H7 (cell line): ENCODE measurements around the gene AGBL1. TPM values are rescaled to one million over a fixed set of nuclear protein-coding genes. Genes with fewer than 3 reads are reported as not detected.
"Not testable (repeated sequence)": the region's sequence is repeated elsewhere in the genome, so short reads cannot be mapped to it uniquely, and the experiment has no call there.

ENCODE experiments used
- DNase-seq: peaks from one replicate; pipeline ENCODE4 v3.0.0; 2012
- H3K27me3 ChIP-seq: 2 replicates; pipeline ENCODE4 v1.6.0; 2011; ENCODE audit warnings: mild to moderate bottlenecking, low read length; ENCODE audit not compliant: control insufficient read depth, insufficient read depth
- H3K36me3 ChIP-seq: replicated peaks from 2 replicates; pipeline ENCODE4 v1.5.1; 2011; ENCODE audit warnings: low read length; ENCODE audit not compliant: control insufficient read depth, insufficient read depth
- H3K4me3 ChIP-seq: 2 replicates; pipeline ENCODE4 v1.5.1; 2011; ENCODE audit warnings: low read depth, mild to moderate bottlenecking, control low read depth, low read length, moderate library complexity; ENCODE audit not compliant: insufficient read depth
- total RNA-seq: library from RNA; depleted of rRNA; stranded (reverse); fragments of >200 nt; shearing (Covaris generic); gene quantifications from 2 replicates; pipeline ENCODE4 v1.2.3, GENCODE V29; 2014

The AGBL1 gene
- total RNA-seq, 1 experiment from 2014 or later, result not detected

- DNase-seq, H3K4me3 ChIP-seq, H3K27me3 ChIP-seq, H3K36me3 ChIP-seq: not testable (repeated sequence)
These were observed 962.9 kb downstream of the AGBL1 start for GRCh38 chr15:87042619-87043018.

- H3K4me3 ChIP-seq, result no peak overlapping the region
- DNase-seq, result no peak
- no peaks in the 10 kb centered on the region for H3K27me3 ChIP-seq
- H3K36me3 ChIP-seq, result no peaks in the 10 kb centered on the region
These were observed 966.1 kb downstream of the AGBL1 start for GRCh38 chr15:87045746-87046145.

GRCh38 chr15:87047203-87047965, 967.7 kb downstream of the AGBL1 start:
- Histone ChIP-seq H3K36me3 (no peaks in the 10 kb centered on the region), H3K27me3 (no peaks in the 10 kb centered on the region), H3K4me3 (no peak overlapping the region)
- no peak for DNase-seq
